AG04450 (cell line): ENCODE data around the gene TP53TG5. TPM values are rescaled to one million over a fixed set of nuclear protein-coding genes. Genes with fewer than 3 reads are reported as not detected.

Experiments
- CTCF ChIA-PET: fragments of 300-600, 350-600 bp; formaldehyde crosslinking; extraction: SDS; loops from one replicate; lab custom pipeline; 2022; ENCODE audit warnings: antibody characterized with exemption, inconsistent platforms; lab: Charles Lee
- POLR2A ChIA-PET: fragments of 350-600 bp; formaldehyde crosslinking; extraction: SDS; loops from one replicate; lab custom pipeline; 2021; ENCODE audit warnings: antibody characterized with exemption, inconsistent platforms; lab: Yijun Ruan, JAX
- DNase-seq: peaks from one replicate; pipeline ENCODE4 v3.0.0-alpha.2; 2011; ENCODE audit warnings: low read depth, low spot score
- H3K27ac ChIP-seq: one replicate; pipeline ENCODE4 v1.5.1; 2012; ENCODE audit warnings: low read depth, low read length, control low read depth
- H3K27me3 ChIP-seq: one replicate; pipeline ENCODE4 v1.6.0; 2012; ENCODE audit warnings: low read length; ENCODE audit not compliant: control insufficient read depth, insufficient read depth
- H3K4me3 ChIP-seq: 2 replicates; pipeline ENCODE4 v1.5.1; 2011; ENCODE audit warnings: mild to moderate bottlenecking, low read depth, low read length, control low read depth
- H3K9me3 ChIP-seq: 2 replicates; pipeline ENCODE4 v1.5.1; 2012; ENCODE audit warnings: low read length; ENCODE audit not compliant: control insufficient read depth, insufficient read depth
- CTCF ChIP-seq: IDR thresholded peaks from 2 replicates; pipeline ENCODE4 v1.5.1; 2011; ENCODE audit warnings: low read depth, low read length, control low read depth, inconsistent platforms
- polyA plus RNA-seq: library from polyadenylated mRNA; depleted of rRNA; stranded (reverse); fragments of >200 nt; gene quantifications from 2 replicates; pipeline ENCODE4 v1.2.3, GENCODE V29; 2011

The TP53TG5 gene
- polyA plus RNA-seq, 1 experiment: not detected

- ChIA-PET CTCF (interaction anchor here (0.9 to 7.0 kb wide), 7 partner anchors 15 to 413 kb away, joined by 3 to 88 read pairs (median 5); no protein-coding TSS in a partner anchor), POLR2A (interaction anchor here (0.8 to 2.1 kb wide), 7 partner anchors 10 to 22 kb away, joined by 3 to 6 read pairs (median 4); partner anchors contain the start of gene SDC4)
- TF ChIP-seq CTCF: no peak
- Histone ChIP-seq H3K9me3 (no peaks in the 10 kb centered on the region; the same call in 1 of the 2 replicates), H3K4me3 (no peak overlapping the region), H3K27me3 (no peaks in the 10 kb centered on the region), H3K27ac (peak overlapping the region; percentile 57)
- DNase-seq: no peak
These were observed 19.6 kb downstream of the TP53TG5 start for GRCh38 chr20:45358282-45359068.

- H3K27ac ChIP-seq: peak overlapping the region; percentile 73
- TF ChIP-seq CTCF: no peak
- ChIA-PET POLR2A (interaction anchor here (1.0 to 1.2 kb wide), 3 partner anchors 11 to 81 kb away, joined by 3 to 5 read pairs (median 4); no protein-coding TSS in a partner anchor), CTCF (interaction anchor here (0.9 to 6.3 kb wide), 5 partner anchors 8 to 415 kb away, joined by 3 to 58 read pairs (median 3); partner anchors contain the start of gene SYS1)
- H3K9me3 ChIP-seq: no peaks in the 10 kb centered on the region
- no peaks in the 10 kb centered on the region for H3K27me3 ChIP-seq
- H3K4me3 ChIP-seq: peak overlapping the region; percentile 15; the same call in 1 of the 2 replicates
- no peak for DNase-seq
These were observed 22.7 kb downstream of the TP53TG5 start for GRCh38 chr20:45355209-45356084.

GRCh38 chr20:45354423-45355208, 23.5 kb downstream of the TP53TG5 start:
- ChIA-PET POLR2A (interaction anchor here (1.0 to 1.2 kb wide), 3 partner anchors 11 to 82 kb away, joined by 3 to 5 read pairs (median 4); no protein-coding TSS in a partner anchor), CTCF (interaction anchor here (0.9 to 6.3 kb wide), 5 partner anchors 8 to 416 kb away, joined by 3 to 58 read pairs (median 6); partner anchors contain the start of gene SYS1)
- H3K27ac ChIP-seq: peak overlapping the region; percentile 73
- no peak for DNase-seq
- no peak for TF ChIP-seq CTCF
- H3K27me3 ChIP-seq: no peaks in the 10 kb centered on the region
- no peaks in the 10 kb centered on the region for H3K9me3 ChIP-seq
- peak overlapping the region; percentile 15; the same call in 1 of the 2 replicates for H3K4me3 ChIP-seq

GRCh38 chr20:45353746-45354145, 24.4 kb downstream of the TP53TG5 start:
- Histone ChIP-seq H3K27ac (no peak overlapping the region), H3K9me3 (no peaks in the 10 kb centered on the region), H3K4me3 (no peak overlapping the region), H3K27me3 (no peaks in the 10 kb centered on the region)
- no peak for TF ChIP-seq CTCF
- no peak for DNase-seq
- ChIA-PET POLR2A (interaction anchor here (1.1 kb wide), 1 partner anchor 16 kb away, joined by 5 read pairs; no protein-coding TSS in a partner anchor), CTCF (interaction anchor here (2.7 to 6.3 kb wide), 2 partner anchors 9 to 20 kb away, joined by 16 to 58 read pairs; partner anchors contain the start of gene SYS1)
